Measurements from ENCODE around the gene GRIN2A. TPM values are rescaled to one million over a fixed set of nuclear protein-coding genes. Genes with fewer than 3 reads are reported as not detected.

Gene GRIN2A
- total RNA-seq, 1 experiment from 2014 or later = 0.14 TPM

GRCh38 chr16:9969580-9969979 lies 212.6 kb downstream of the GRIN2A start:
- no peak for DNase-seq (ENCODE audit: low spot score)

GRCh38 chr16:9966569-9967157 lies 215.6 kb downstream of the GRIN2A start:
- DNase-seq (ENCODE audit: low spot score) = peak; percentile 20

GRCh38 chr16:9965079-9965478 lies 217.1 kb downstream of the GRIN2A start:
- DNase-seq (ENCODE audit: low spot score) = no peak

- no peak for DNase-seq (ENCODE audit: low spot score)
These were observed 217.8 kb downstream of the GRIN2A start for GRCh38 chr16:9964426-9964825.

- no peak for DNase-seq (ENCODE audit: low spot score)
These were observed 224.8 kb downstream of the GRIN2A start for GRCh38 chr16:9957433-9957832.

- no peak for DNase-seq (ENCODE audit: low spot score)
These were observed 225.2 kb downstream of the GRIN2A start for GRCh38 chr16:9957002-9957401.

GRCh38 chr16:9955677-9956076 lies 226.6 kb downstream of the GRIN2A start:
- no peak for DNase-seq (ENCODE audit: low spot score)

GRCh38 chr16:9953908-9954570 lies 228.2 kb downstream of the GRIN2A start:
- no peak for DNase-seq (ENCODE audit: low spot score)

- no peak for DNase-seq (ENCODE audit: low spot score)
These were observed 231.6 kb downstream of the GRIN2A start for GRCh38 chr16:9950658-9951057.

- DNase-seq (ENCODE audit: low spot score) = no peak
These were observed 232.8 kb downstream of the GRIN2A start for GRCh38 chr16:9949396-9949795.

GRCh38 chr16:9948933-9949332 lies 233.3 kb downstream of the GRIN2A start:
- no peak for DNase-seq (ENCODE audit: low spot score)

GRCh38 chr16:9946022-9946720 lies 236.1 kb downstream of the GRIN2A start:
- no peak for DNase-seq (ENCODE audit: low spot score)

GRCh38 chr16:9943121-9943520 lies 239.1 kb downstream of the GRIN2A start:
- DNase-seq (ENCODE audit: low spot score) = no peak

- no peak for DNase-seq (ENCODE audit: low spot score)
These were observed 241.0 kb downstream of the GRIN2A start for GRCh38 chr16:9941245-9941644.

GRCh38 chr16:9934723-9935508 lies 247.3 kb downstream of the GRIN2A start:
- no peak for DNase-seq (ENCODE audit: low spot score)

- no peak for DNase-seq (ENCODE audit: low spot score)
These were observed 249.1 kb downstream of the GRIN2A start for GRCh38 chr16:9932919-9933653.

GRCh38 chr16:9932000-9932399 lies 250.2 kb downstream of the GRIN2A start:
- no peak for DNase-seq (ENCODE audit: low spot score)

GRCh38 chr16:9929836-9930235 lies 252.4 kb downstream of the GRIN2A start:
- no peak for DNase-seq (ENCODE audit: low spot score)

- DNase-seq (ENCODE audit: low spot score) = no peak
These were observed 252.9 kb downstream of the GRIN2A start for GRCh38 chr16:9929313-9929712.

GRCh38 chr16:9922441-9922840 lies 259.8 kb downstream of the GRIN2A start:
- DNase-seq (ENCODE audit: low spot score) = no peak

- DNase-seq (ENCODE audit: low spot score) = no peak
These were observed 260.2 kb downstream of the GRIN2A start for GRCh38 chr16:9921997-9922396.

- no peak for DNase-seq (ENCODE audit: low spot score)
These were observed 262.8 kb downstream of the GRIN2A start for GRCh38 chr16:9919460-9919859.
